ENCODE data around the gene TMEM258. TPM values are rescaled to one million over a fixed set of nuclear protein-coding genes. Genes with fewer than 3 reads are reported as not detected.

Gene TMEM258
- total and polyA plus RNA-seq, 9 of the 15 experiments (the other 6 are each of a cell fraction or from before 2014, with no cell fraction given) = 97.2 to 856 (median 231) TPM

- TF ChIP-seq, protein P1, sequence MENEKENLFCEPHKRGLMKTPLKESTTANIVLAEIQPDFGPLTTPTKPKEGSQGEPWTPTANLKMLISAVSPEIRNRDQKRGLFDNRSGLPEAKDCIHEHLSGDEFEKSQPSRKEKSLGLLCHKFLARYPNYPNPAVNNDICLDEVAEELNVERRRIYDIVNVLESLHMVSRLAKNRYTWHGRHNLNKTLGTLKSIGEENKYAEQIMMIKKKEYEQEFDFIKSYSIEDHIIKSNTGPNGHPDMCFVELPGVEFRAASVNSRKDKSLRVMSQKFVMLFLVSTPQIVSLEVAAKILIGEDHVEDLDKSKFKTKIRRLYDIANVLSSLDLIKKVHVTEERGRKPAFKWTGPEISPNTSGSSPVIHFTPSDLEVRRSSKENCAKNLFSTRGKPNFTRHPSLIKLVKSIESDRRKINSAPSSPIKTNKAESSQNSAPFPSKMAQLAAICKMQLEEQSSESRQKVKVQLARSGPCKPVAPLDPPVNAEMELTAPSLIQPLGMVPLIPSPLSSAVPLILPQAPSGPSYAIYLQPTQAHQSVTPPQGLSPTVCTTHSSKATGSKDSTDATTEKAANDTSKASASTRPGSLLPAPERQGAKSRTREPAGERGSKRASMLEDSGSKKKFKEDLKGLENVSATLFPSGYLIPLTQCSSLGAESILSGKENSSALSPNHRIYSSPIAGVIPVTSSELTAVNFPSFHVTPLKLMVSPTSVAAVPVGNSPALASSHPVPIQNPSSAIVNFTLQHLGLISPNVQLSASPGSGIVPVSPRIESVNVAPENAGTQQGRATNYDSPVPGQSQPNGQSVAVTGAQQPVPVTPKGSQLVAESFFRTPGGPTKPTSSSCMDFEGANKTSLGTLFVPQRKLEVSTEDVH (IDR thresholded peaks at IDR 0.05; ENCODE audit: low read depth, partially characterized antibody) = peak; percentile 67
- TF ChIP-seq, protein P2, sequence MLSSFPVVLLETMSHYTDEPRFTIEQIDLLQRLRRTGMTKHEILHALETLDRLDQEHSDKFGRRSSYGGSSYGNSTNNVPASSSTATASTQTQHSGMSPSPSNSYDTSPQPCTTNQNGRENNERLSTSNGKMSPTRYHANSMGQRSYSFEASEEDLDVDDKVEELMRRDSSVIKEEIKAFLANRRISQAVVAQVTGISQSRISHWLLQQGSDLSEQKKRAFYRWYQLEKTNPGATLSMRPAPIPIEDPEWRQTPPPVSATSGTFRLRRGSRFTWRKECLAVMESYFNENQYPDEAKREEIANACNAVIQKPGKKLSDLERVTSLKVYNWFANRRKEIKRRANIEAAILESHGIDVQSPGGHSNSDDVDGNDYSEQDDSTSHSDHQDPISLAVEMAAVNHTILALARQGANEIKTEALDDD (IDR thresholded peaks at IDR 0.05) = peak; percentile 83
- TF ChIP-seq NR2C2 (CRISPR knock-in tag; IDR thresholded peaks at IDR 0.05) (no peak), NR2C2 (tag; IDR thresholded peaks at IDR 0.05) (peak; percentile 79), ZKSCAN1 (IDR thresholded peaks at IDR 0.05; ENCODE audit: low read depth, low read length) (no peak), PHF21A (IDR thresholded peaks at IDR 0.05; ENCODE audit: borderline replicate concordance, low read depth) (0 out of 2 replicates have a peak, but pooled peaks have one; percentile 5), MAFG (tag; conservative IDR thresholded peaks at IDR 0.05) (peak; percentile 81), ATF1 (CRISPR knock-in tag; IDR thresholded peaks at IDR 0.05) (no peak), ATF1 (tag; IDR thresholded peaks at IDR 0.05) (peak; percentile 66), BCOR (IDR thresholded peaks at IDR 0.05) (peak; percentile 58; the same call in 1 of the 2 replicates), ATF6 (CRISPR knock-in tag; IDR thresholded peaks at IDR 0.05) (0 out of 2 replicates have a peak, but pooled peaks have one; percentile 60), ZNF121 (CRISPR knock-in tag; conservative IDR thresholded peaks at IDR 0.05) (0 out of 2 replicates have a peak, but pooled peaks have one; percentile 1), MEF2D (tag; conservative IDR thresholded peaks at IDR 0.05; ENCODE audit: low read depth) (peak; percentile 38; the same call in 1 of the 2 replicates), KLF13 (tag; IDR thresholded peaks at IDR 0.05; ENCODE audit: borderline replicate concordance, low read depth) (no peak), ELF4 (CRISPR knock-in tag; IDR thresholded peaks at IDR 0.05) (peak; percentile 68; the same call in 1 of the 2 replicates)
Observed at GRCh38 chr11:61841636-61842527, 49.5 kb upstream of the TMEM258 start (continued).

All from K562 (cell line).